ENCODE measurements around the gene RBFOX2.
"Not testable (repeated sequence)": the region's sequence is repeated elsewhere in the genome, so short reads cannot be mapped to it uniquely, and the experiment has no call there.

Gene RBFOX2

DNA sequence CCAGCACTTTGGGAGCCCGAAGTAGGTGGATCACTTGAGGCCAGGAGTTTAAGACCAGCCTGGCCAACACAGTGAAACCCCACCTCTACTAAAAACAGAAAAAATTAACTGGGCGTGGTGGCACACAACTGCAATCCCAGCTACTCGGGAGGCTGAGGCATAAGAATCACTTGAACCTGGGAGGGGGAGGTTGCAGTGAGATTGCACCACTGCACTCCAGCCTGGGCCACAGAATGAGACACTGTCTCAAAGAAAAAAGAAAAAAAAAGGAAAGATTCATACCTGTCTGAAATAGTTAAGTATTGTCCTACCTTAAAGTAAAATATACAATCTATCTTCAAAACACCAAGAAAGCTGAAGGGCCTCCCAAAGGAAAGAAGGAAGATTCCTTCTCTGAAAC, 20.1 kb downstream of the RBFOX2 start:
- DNase-seq (ENCODE audit: low read depth, low spot score) = no peak

DNA sequence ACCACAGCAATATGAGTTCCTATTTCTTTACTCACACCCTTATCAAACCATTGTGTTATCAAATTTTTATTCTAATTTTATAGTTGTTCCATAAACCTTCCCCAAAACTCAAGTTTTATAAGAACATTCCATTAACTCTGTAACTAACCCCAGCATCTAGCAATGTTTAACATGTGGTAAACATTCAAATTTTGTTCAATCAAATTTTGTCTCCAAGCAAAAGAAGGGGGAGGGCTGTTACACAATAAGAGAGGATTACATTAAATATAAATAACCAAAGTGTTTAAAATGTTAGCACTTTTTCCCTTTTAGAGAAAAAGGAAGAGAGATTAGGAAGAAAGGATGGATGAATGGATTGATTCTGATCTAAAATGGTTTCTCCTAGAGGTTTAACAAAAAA, 20.5 kb downstream of the RBFOX2 start:
- DNase-seq (ENCODE audit: low read depth, low spot score) = no peak

DNA sequence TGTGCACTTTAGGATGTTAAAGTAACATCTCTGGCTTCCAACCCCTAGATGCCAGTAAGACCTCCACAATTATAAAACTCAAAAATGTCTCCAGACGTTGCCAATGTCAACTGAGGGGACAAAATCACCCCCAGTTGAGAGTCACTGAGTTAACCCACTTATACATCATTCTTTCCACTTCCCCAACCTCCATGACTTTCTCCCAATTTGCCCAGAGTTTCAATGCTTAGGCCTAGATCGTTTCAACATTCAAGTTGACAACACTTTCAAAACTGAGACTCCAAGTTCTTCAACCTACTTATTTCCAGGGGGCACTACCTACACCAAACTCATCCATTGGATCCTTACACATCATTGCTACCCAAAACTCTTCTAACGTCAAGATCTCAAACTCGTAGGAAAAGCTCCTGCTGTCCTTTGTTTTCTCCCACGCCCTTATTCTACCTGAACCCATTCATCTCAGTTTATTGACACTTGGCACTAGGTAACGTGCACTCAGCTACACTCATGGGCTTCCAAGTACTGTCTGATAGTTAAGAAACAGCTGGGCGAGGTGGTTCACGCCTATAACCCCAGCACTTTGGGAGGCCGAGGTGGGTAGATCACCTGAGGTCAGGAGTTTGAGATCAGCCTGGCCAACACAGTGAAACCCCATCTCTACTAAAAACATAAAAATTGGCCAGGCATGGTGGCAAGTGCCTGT, 24.5 kb downstream of the RBFOX2 start:
- no peak for DNase-seq (ENCODE audit: low read depth, low spot score)

DNA sequence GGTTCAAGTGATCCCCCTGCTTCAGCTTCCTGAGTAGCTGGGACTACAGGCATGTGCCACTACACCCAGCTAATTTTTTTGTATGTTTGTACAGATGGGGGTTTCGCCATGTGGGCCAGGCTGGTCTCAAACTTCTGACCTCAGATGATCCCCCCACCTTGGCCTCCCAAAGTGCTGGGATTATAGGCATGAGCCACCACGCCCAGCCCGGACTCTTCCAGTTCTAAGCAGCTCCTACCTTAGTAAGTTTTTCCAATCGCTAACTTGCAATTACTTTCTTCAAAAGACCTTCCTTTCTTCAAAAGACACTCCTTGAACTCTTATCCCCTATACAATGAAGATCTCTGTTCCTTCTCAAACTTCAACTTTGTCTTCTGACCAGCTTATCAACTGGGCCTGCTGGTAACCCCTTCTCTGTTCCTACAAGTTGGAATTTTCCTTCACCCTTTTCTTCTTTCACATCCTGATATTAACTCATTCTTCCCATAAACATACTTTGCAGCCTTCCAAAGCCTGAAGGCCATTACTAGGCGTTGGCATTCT, 25.8 kb downstream of the RBFOX2 start:
- DNase-seq (ENCODE audit: low read depth, low spot score) = no peak

DNA sequence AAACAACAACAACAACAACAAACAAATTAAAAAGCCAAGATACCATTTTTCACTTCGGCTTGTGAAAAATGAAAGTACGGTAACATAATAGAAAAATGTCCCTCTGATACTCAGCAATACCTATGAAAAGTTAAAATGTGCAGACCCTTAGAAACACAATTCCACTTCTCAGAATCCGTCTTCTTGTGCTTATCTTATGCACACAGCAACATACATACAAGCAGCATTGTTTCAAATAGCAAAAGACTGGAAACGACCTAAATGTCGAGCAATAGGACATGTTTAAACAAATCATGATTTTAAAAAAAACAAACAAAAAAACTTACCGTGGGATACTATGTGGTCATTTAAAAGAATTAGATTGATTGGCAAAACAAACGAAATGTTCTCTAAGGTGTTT, 26.5 kb downstream of the RBFOX2 start:
- DNase-seq (ENCODE audit: low read depth, low spot score) = no peak

DNA sequence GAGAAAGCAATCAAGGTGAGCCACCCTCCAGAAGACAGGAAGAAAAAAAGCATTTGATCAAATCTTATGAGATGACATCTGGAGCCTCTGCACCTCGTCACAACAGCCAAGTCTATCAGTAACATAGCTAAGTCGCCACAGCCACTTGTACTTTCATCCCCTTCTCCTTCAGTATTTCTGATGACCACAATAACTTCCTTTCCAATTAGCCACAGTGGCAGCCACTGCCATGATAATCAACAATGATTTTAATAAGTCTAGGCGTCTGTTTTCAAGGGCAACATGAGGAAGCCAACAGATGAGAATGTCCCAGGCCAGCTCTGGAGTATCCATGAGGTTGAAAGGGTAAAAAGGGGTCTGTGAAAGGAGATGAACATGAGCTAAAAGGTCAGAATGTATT, 29.9 kb downstream of the RBFOX2 start:
- no peak for DNase-seq (ENCODE audit: low read depth, low spot score)

DNA sequence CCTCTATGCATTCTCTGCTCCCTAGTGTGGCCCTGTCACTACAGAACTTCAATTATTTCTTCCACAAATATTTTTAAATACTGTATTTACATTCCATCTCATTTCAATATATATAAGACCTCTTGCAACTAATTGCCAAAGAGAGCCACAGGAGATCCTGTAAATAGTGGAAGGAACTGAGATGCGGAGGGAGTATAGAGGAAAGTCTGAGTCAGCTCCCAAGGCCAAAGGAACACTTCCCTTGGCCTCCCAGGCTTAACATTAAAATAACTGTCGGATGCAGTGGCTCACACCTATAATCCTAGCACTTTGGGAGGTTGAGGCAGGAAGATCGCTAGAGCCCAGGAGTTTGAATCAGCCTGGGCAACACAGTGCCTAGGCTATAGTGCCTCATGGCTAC, 31.2 kb downstream of the RBFOX2 start:
- no peak for DNase-seq (ENCODE audit: low read depth, low spot score)

DNA sequence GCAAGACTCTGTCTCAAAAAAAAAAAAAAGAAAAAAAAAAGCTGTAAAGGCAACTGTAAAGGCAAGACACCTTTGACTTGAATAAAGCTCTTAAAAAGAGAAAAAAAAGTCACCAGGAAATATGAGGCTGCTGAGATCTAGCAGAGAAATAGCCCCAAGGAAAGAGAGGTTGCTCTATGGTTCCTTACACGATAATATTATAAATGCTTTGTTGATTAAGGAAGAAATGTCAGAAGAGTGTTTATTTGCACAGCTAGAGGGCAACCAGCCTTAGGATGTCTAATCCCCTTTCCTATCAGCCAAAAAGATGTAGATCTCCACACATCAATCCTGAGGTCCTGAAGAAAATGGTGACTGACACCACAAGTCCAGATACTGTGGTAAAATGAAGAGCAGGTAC, 32.0 kb downstream of the RBFOX2 start:
- DNase-seq (ENCODE audit: low read depth, low spot score) = no peak

DNA sequence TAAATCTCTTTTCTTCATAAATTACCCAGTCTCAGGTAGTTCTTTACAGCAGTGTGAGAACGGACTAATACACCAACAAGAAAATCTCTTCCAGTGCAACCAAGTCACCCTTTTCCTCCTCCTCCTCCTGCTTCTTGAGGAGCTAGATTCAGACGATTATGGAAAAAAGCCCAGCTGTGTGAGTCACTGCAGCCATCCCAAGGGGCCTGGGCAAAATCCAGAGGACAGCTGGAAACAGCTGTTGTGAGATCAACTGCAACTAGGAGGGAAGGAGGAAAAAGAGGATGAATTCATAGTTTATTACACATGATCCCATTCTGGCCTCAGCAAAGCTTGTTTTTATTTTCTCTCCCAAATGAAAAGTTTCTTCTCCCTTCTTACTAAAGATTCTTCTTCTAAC, 32.9 kb downstream of the RBFOX2 start:
- peak; percentile 78 for DNase-seq (ENCODE audit: low read depth, low spot score)

DNA sequence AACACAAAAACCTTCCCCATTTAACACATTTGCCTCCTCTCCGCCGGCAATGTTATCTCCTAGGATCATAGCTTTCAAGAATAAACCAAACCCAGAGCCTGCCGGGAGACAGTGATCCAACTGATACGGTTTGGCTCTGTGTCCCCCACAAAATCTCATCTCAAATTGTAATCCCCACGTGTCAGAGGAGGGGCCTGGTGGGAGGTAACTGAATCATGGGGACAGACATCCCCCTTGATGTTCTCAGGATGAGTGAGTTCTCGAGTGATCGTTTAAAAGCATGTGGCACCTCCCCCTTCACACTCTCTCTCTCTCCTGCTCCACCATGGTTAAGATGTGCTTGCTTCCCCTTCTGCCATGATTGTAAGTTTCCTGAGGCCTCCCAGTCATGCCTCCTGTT, 33.3 kb downstream of the RBFOX2 start:
- no peak for DNase-seq (ENCODE audit: low read depth, low spot score)

DNA sequence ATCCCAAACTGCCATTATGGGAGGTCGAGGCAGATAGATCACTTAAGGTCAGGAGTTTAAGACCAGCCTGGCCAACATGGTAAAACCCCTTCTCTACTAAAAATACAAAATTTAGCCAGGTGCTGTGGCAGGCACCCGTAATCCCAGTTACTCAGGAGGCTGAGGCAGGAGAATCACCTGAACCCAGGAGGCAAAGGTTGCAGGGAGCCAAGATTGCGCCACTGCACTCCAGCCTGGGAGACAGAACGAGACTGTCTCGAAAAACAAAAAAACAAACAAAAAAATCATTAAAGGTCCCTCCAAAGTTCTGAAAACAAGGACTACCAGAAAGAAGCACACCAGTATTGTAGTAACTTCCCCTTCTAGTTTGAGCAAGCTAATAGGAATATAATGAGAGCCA, 34.9 kb downstream of the RBFOX2 start:
- not testable (repeated sequence) for DNase-seq (ENCODE audit: low read depth, low spot score)

DNA sequence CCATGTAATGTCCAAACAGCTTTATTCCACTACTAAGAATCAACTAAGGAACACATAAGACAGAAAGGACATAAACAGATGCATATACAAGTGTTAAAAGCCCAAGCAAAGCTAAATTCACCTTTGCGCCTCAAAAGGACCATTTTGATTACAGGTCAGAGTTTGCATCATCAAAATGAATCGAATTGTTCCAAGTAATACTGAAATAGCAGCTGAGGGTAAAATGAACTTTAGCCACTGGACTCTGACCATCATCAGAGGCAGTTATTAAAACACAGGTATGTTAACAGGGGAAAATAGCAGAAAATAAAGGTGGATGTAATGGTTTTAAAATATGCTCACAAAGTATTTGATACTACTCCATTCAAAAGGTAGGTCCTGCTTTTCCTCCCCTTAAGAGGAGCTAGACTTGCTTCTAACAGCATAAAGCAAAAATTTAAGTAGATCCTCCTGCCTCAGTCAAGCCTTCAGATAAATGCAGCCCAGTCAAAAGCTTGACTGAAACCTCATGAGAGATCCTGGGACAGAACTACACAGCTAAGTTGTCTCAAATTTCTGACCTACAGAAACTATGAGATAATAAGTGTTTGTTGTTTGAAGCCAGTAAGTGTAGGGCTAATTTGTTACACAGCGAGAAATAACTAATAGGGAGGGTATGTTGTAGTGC, 35.4 kb downstream of the RBFOX2 start:
- no peak for DNase-seq (ENCODE audit: low read depth, low spot score)

DNA sequence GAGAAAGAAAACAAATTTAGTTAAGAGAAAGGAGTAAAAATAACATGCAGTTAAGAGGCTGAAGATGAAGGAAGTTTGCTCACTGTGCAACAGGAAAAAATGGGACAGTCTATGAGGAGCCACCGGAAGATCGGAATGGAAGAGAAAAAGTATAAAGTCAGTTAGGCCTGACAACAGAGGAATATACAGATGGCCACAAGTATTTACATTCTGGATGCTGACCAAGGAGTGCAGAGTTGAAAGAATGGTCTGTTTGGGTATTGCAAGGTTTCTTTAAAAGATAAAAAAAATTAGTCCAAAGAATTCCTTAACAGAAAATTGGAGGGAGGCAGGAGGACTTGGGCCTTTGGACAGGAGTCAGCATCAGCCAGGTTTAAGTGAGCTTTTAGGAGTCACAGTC, 37.5 kb downstream of the RBFOX2 start:
- DNase-seq (ENCODE audit: low read depth, low spot score) = peak; percentile 39

DNA sequence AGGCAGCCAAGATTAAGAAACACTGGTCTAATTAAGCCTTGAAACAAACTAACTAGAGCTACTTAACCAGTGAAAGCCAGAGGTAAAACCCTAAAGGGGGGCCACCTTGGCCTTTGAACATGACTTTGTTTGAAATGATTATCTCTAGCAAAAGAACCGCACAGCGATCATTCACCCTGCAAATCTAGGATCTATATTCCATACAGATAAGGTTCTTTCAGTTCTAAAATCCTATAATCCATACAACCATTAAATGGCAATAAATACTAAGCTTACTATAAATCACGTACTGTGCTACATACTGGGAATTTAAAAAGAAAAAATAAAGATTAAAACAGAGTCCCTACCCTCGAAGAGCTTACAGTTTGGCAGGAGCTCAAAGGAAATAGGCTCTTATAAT, 40.6 kb downstream of the RBFOX2 start:
- DNase-seq (ENCODE audit: low read depth, low spot score) = no peak

DNA sequence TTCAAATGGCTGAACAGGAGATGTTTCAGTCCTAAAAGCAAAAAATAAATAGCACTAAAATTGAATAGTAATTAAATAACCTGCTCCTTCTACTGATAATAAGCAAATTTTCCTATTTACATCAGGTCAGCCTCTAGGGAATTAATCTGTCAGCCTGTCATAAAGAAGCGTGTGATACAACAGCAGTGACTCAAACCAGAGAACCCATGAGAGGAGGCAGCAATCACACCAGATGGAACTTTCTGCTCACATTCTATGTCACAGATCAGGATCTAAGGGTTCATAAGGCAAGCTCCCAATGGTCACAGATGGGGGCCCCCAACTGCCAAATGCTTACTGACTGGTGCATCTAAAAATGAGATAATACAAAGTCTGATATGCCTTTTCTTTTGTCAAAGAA, 41.1 kb downstream of the RBFOX2 start:
- DNase-seq (ENCODE audit: low read depth, low spot score) = no peak

DNA sequence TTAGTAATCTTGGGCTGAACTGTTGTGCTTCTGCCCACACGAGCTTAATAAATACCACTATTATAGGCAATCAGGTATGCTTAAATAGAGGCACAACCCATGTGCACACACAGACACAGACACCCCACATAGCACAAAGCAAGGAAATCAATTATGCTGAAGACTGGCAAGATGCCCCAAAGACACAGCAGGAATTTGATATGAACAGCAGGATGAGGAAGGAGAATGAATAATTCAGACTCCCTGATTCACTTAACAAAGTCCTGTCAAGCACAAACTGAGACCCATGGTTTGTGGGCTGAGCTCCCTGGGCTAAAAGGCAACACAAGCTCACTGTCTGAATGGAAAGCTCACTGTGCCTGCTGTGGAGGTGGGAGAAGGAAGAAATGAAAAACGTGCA, 42.5 kb downstream of the RBFOX2 start:
- peak; percentile 65 for DNase-seq (ENCODE audit: low read depth, low spot score)

DNA sequence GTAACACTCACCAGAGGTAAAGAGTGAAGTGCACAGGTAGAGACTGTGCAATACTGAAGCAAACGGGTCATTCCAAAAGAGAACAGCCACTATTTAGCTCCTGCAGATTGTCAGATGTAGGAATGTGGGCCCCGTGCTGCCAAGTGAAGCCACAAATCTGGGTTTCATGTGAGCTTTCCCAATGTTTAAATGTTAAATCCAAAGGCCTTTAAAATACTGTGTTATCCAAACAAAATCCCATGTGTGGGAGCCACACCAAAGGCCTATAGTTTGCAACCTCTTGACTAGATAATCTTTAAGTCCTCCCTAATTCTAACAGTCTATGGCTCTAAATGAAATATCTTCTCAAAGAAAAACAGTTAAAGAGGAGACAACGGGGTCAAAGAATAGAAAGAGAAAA, 43.3 kb downstream of the RBFOX2 start:
- DNase-seq (ENCODE audit: low read depth, low spot score) = no peak

DNA sequence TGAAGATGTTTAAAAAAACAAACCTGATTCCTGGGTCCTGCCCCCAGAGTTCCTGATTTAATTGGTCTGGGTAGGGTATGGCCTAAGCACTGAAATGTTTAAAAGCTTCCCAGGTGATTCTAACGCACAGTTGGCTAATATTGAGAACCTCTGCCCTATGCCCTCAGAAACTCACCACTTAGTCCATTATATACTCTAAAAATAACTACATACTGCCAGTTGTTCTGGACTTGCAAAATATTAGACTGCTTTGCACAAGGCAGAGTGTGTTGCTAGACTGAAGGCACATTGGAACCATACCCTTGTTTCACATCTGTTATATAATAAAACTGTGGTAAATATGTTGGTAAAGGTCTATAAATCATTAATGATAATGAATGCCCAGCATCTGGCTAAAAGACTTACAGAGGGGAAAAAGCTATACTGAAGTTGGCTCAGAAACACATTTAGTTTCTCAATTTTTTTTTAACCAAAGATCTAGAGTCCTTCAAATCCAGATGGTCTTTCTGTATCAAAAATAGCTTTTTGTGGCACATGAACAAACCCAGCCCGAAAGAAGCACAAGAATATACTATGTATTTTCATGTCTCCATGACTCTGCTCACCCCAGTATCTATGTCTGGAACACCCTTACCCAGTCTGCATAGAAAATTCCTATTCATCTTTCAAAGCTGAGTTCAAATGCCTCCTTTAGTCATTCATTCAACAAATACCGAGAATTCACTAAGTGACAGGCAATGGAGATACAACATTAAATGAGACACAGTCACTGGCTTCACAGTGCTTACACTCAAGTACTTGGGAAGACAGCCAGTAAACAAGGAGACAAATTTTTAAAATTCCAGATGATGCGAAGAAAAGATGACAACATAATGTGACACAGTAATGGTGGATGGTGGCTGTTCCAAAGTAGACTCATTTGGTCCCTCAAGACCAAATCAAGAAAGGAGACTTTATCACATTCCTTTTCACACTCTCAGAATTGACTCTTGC, 44.1 kb downstream of the RBFOX2 start:
- DNase-seq (ENCODE audit: low read depth, low spot score) = no peak

DNA sequence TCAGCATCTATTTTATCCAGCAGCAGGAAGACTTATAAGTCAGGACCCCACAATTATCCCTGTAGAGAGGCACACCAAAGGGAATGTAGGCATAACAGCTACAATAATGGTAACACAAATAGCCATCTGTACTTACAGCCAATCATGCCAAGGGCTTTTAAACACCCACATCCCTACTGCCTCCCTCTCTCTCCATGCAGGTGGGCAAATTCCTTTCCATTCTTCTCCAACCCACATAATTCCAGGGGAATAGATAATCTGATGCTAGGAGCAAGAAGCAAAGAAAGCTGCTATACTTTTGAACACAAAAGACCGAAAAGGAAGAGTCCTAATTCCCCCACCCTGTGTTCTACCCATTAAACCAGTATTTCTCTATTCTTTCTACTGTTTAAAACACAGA, 46.7 kb downstream of the RBFOX2 start:
- DNase-seq (ENCODE audit: low read depth, low spot score) = no peak

DNA sequence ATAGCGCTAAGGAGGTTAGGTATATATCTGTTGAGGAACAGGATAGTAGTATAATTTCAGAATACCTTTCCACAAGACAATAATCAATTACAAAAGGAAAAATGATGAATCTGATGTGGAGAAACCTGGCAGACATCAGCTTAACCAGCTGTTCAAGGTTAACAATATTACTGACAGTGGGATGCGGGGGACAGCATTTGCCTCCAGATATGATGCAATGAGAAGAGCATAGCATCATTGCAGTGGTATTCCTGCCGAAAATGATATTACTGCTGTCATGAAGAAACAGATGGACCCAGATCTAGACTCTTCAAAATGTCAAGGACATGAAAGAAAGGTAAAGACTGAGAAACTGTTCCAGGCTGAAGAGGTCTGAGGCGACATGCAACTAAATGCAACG, 49.7 kb downstream of the RBFOX2 start:
- DNase-seq (ENCODE audit: low read depth, low spot score) = no peak

DNA sequence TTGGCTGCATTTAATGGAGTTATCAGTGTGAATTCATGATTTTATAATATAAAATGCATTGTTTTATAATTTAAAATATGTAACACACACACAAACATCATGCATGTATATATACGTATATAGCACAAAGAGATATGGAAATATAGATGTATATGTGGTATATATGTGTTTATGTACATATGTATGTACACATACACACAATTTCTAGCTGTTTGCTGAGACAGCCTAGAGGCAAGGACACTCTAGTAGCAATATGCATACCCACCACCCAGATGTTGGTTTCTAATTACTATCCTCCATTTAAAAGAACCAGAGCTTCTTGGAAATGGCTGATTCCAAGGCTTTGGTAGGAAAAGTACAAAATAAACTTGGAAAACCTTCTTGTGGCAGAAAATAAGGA, 50.4 kb downstream of the RBFOX2 start:
- DNase-seq (ENCODE audit: low read depth, low spot score) = no peak

DNA sequence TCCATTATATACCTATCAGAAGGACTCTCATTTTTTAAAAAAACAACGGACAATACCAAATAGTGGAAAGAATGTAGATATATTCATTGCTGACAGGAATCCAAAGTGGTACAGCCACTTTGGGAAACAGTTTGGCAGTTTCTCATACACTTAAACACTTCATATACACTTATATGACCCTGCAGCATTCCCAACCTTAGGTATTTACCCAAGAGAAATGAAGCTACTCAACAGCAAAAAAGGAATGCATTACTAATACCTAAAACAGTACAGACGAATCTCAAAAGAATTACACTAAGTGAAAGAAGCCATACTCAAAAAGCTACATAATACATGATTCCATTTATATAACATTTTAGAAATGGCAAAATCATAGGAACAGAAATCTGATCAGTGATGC, 51.5 kb downstream of the RBFOX2 start:
- DNase-seq (ENCODE audit: low read depth, low spot score) = peak; percentile 34
